ENCODE results near the gene CXXC4. TPM values are rescaled to one million over a fixed set of nuclear protein-coding genes. Genes with fewer than 3 reads are reported as not detected.
A peak's percentile ranks its signal among the peaks of the same experiment; 100 is the strongest.

The CXXC4 gene
- total RNA-seq, 6 experiments from 2014 or later = 0.29 to 1.0 (median 0.89) TPM

DNA sequence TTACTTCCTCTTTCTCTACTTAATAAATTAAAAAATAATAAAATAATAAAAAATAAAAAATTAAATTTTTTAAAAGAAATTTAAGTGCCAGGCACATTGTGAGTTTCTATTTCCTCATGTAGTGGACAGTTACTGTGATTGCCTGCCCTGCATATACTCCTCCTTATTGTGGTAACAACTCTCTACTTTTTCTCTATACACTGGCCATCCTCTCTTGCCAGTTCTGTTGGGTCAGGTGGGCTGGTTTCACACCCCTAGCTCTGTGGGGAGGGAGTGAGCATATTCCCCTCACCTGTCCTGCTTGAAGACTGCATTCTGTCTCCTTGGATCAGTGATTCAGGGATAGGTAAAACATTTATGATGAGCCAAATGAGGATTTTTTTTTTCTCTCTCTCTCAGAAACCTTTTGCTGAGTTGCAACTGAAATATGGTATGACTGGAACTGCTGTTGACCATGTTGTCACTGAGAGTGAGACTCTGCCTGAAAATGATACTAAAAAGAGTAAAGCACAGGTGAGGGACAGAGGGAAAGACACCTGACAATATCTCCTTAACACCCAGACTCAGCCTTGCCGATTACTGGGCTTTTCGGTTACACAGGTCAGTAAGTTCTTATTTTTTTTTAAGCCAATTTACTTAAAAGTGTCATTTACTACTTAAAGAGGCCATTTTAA, 37.2 kb downstream of the CXXC4 start:
- Histone ChIP-seq H3K27me3 (no peaks in the 10 kb centered on the region), H3K36me3 (no peaks in the 10 kb centered on the region), H3K27ac (no peak overlapping the region), H3K9me3 (no peaks in the 10 kb centered on the region), H3K4me3 (no peak overlapping the region), H3K4me1 (no peaks in the 10 kb centered on the region)
- intact Hi-C loops (cut with DNase I) = no loop called here
- no peak for TF ChIP-seq POLR2A (IDR thresholded peaks at IDR 0.05)
- TF ChIP-seq, protein P1, sequence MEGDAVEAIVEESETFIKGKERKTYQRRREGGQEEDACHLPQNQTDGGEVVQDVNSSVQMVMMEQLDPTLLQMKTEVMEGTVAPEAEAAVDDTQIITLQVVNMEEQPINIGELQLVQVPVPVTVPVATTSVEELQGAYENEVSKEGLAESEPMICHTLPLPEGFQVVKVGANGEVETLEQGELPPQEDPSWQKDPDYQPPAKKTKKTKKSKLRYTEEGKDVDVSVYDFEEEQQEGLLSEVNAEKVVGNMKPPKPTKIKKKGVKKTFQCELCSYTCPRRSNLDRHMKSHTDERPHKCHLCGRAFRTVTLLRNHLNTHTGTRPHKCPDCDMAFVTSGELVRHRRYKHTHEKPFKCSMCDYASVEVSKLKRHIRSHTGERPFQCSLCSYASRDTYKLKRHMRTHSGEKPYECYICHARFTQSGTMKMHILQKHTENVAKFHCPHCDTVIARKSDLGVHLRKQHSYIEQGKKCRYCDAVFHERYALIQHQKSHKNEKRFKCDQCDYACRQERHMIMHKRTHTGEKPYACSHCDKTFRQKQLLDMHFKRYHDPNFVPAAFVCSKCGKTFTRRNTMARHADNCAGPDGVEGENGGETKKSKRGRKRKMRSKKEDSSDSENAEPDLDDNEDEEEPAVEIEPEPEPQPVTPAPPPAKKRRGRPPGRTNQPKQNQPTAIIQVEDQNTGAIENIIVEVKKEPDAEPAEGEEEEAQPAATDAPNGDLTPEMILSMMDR (IDR thresholded peaks at IDR 0.05) = no peak
- no peak for DNase-seq
- ATAC-seq = no peak
- WGBS (ENCODE audit: insufficient coverage, low coverage, low lambda C conversion rate, missing lambda C conversion rate) = 51% methylated on average over 2 of the region's 2 CpGs

DNA sequence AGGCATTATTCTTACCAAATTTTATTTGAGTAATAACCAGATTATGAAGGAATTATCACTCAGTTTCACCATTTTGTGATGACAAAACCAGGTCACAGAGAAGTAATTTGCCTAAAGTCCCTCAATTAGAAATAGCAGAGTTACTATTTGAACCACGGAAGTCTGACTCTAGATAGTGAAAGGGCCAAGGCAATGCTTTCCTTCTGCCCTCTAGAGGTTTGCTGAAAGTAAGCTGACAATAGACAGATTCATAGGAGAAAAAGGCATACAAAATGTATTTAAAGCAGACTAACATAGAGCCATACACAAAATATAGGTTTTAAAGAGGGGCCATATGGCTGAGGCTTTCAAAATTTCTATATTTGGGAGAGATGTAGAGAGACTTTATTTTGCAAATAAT, 43.1 kb downstream of the CXXC4 start:
- peak; percentile 81 to 92 (median 86) for ATAC-seq
- Histone ChIP-seq H3K4me1 (no peaks in the 10 kb centered on the region), H3K27me3 (no peaks in the 10 kb centered on the region), H3K27ac (no peak overlapping the region), H3K36me3 (no peaks in the 10 kb centered on the region), H3K4me3 (no peak overlapping the region), H3K9me3 (no peaks in the 10 kb centered on the region)
- 8% methylated on average over 1 of the region's 1 CpG for WGBS (ENCODE audit: insufficient coverage, low coverage, low lambda C conversion rate, missing lambda C conversion rate)
- TF ChIP-seq POLR2A (IDR thresholded peaks at IDR 0.05) = no peak
- TF ChIP-seq, protein P1 (IDR thresholded peaks at IDR 0.05) = peak; percentile 53 to 59 (median 57)
- DNase-seq = no peak
- intact Hi-C loops (cut with DNase I) = no loop called here

DNA sequence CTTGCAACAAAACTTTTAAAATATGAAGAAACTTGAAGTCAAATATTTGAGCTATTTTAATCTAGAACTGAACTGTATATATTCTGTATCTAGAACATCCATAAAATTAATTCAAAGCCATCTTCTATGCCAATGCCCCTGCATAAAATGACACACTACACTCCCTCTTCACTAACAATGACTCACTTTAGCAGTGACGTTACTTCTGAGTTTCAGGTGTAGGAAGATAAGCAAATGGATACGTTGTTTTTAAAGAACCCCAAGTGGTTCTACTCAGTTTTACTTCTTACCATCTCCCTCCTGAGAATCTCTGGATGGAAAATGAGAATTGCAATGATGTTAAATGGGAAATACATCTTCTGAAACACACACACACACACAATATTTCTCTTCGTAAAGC, 45.2 kb downstream of the CXXC4 start:
- TF ChIP-seq POLR2A (IDR thresholded peaks at IDR 0.05) = no peak
- TF ChIP-seq, protein P1 (IDR thresholded peaks at IDR 0.05) = no peak

DNA sequence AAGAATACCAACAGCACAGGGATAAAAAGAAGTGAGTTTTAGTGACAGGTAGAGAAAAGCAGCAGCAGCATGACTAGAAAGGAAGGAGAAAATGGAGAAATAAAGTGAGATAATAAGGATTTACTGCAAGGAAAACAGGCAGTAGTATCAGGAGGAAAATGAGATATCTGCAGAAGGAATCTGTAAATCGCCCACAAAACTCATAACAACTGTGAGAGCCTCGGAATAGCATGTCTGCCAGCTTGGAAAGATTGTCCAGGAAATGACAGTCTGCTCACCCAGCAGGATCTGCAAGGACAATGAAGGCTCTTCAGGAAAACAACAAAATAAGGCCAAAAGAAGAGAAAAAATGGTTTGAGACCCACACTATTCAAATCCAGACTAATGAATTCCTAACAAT, 47.4 kb downstream of the CXXC4 start:
- TF ChIP-seq POLR2A (IDR thresholded peaks at IDR 0.05) = no peak
- TF ChIP-seq, protein P1 (IDR thresholded peaks at IDR 0.05) = no peak
- H3K4me3 ChIP-seq = no peak overlapping the region
- ATAC-seq (no peak), DNase-seq (no peak)
- 71% methylated on average over 2 of the region's 2 CpGs for WGBS (ENCODE audit: insufficient coverage, low coverage, low lambda C conversion rate, missing lambda C conversion rate)
- H3K9me3 ChIP-seq = no peaks in the 10 kb centered on the region
- intact Hi-C loops (cut with DNase I) = no loop called here
- no peaks in the 10 kb centered on the region for H3K4me1 ChIP-seq
- no peaks in the 10 kb centered on the region for H3K36me3 ChIP-seq
- H3K27ac ChIP-seq = no peak overlapping the region
- no peaks in the 10 kb centered on the region for H3K27me3 ChIP-seq

More for the DNA sequence above, 45.2 kb downstream of the CXXC4 start:
- DNase-seq (no peak), ATAC-seq (no peak)
- Histone ChIP-seq H3K4me1 (no peaks in the 10 kb centered on the region), H3K9me3 (no peaks in the 10 kb centered on the region), H3K27ac (no peak overlapping the region), H3K27me3 (no peaks in the 10 kb centered on the region), H3K4me3 (no peak overlapping the region), H3K36me3 (no peaks in the 10 kb centered on the region)
- intact Hi-C loops (cut with DNase I) = no loop called here
- 80% methylated on average over 3 of the region's 3 CpGs for WGBS (ENCODE audit: insufficient coverage, low coverage, low lambda C conversion rate, missing lambda C conversion rate)

Data from right lobe of liver (tissue), 6 donors.